Naive thymus-derived CD8-positive, alpha-beta T cell (primary cell): ENCODE data around the gene GDPD4. TPM values are rescaled to one million over a fixed set of nuclear protein-coding genes. Genes with fewer than 3 reads are reported as not detected.
"Not testable (repeated sequence)": the region's sequence is repeated elsewhere in the genome, so short reads cannot be mapped to it uniquely, and the experiment has no call there.

ENCODE experiments used
- ATAC-seq, 2 donors: fragments of 150-1000 bp; cut with Tn5 transposase in 1 of 2; sonication (Bioruptor Pico), chemical (Tn5 transposase) in 1 of 2; 1 replicate in 1 of 2; 2 replicates in 1 of 2; pipeline ENCODE4 v1.10.0; 2021; ENCODE audit warnings: mild to moderate bottlenecking in 2 of 2, moderate library complexity in 2 of 2
- POLR2A ChIA-PET: fragments of 350-600 bp; sonication (Branson Sonifier 250); formaldehyde crosslinking; loops from one replicate; lab custom pipeline; 2021; ENCODE audit warnings: antibody characterized with exemption; lab: Charles Lee
- DNase-seq, 10 donors: peaks; one replicate each; pipeline versions ENCODE4 v3.0.0 to v3.0.0-alpha.2; 2020 to 2022
- H3K27ac Mint-ChIP-seq, 10 donors: one replicate each; pipeline ENCODE4 v1.8.0; 2020 to 2022; ENCODE audit warnings: mild to moderate bottlenecking in 10 of 10, mixed read lengths in 10 of 10, moderate library complexity in 4 of 10, inconsistent platforms in 1 of 10
- H3K27me3 Mint-ChIP-seq, 5 donors: one replicate each; pipeline ENCODE4 v1.8.0; 2021 to 2022; ENCODE audit warnings: mixed read lengths in 5 of 5
- H3K36me3 Mint-ChIP-seq, 3 donors: one replicate each; pipeline ENCODE4 v1.8.0; 2020 to 2022; ENCODE audit warnings: mixed read lengths in 3 of 3, mild to moderate bottlenecking in 2 of 3, inconsistent platforms in 1 of 3
- H3K4me1 Mint-ChIP-seq, 4 donors: one replicate each; pipeline ENCODE4 v1.8.0; 2021 to 2022; ENCODE audit warnings: mixed read lengths in 4 of 4
- H3K4me3 Mint-ChIP-seq, 10 donors: one replicate each; pipeline ENCODE4 v1.8.0; 2020 to 2022; ENCODE audit warnings: mild to moderate bottlenecking in 10 of 10, mixed read lengths in 10 of 10, moderate library complexity in 6 of 10, inconsistent platforms in 1 of 10
- H3K9me3 Mint-ChIP-seq, 9 donors: one replicate each; pipeline ENCODE4 v1.8.0; 2020 to 2022; ENCODE audit warnings: mixed read lengths in 9 of 9, mild to moderate bottlenecking in 3 of 9, inconsistent platforms in 1 of 9, moderate library complexity in 1 of 9
- polyA plus RNA-seq, 3 donors: library from polyadenylated mRNA; unstranded; fragments of 300-500 nt; fragmentation: Illumina TruSeq; gene quantifications; one replicate each; pipeline ENCODE4 v1.2.3, GENCODE V29; 2021
- total RNA-seq, 8 experiments: library from RNA in 2 of 8; stranded (reverse) in 2 of 8; gene quantifications; one replicate each; pipeline ENCODE4 v1.2.3 and lab custom pipeline; 2021 to 2026

GDPD4 gene
- total and polyA plus RNA-seq, 5 experiments from 2014 or later, result not detected

DNA sequence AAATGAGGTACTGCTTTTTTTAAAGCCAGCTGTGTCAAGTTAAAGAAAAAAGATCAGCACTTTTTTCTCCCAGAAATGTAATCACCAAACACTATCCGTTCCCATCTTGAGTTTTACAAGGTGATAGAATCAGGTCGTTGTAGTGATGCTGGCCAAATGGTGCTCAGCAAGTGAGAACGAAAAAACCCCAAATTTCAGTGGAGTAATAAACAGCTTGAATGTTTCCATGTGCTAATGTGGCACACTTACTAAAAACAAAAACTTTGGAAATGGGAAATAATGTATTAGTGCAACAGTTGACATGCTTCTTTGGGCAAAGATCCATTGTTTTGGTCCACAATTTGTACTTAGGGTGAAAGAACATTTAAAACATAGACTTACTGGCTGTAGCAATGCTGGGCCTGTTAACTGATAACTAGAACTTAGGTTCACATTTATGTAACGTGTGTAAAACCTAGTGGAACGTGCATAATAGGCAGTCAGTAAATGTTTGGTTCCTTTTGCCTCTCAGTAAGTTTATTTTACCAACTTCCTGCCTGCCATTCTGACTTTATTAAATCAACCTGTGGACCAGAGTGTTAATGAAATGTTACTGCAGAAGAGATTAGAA lies 15.4 kb upstream of the GDPD4 start:
- Mint-ChIP-seq H3K4me1 (no peaks in the 10 kb centered on the region), H3K4me3 (no peak overlapping the region), H3K36me3 (peaks cover 0 to 5% (median 0%) of the 10 kb centered on the region in 3 donors), H3K27ac (no peak overlapping the region), H3K9me3 (no peaks in the 10 kb centered on the region), H3K27me3 (peaks cover 0 to 4% (median 2%) of the 10 kb centered on the region in 5 donors)
- POLR2A ChIA-PET, result no interaction called here
- no peak for ATAC-seq
- no peak for DNase-seq

DNA sequence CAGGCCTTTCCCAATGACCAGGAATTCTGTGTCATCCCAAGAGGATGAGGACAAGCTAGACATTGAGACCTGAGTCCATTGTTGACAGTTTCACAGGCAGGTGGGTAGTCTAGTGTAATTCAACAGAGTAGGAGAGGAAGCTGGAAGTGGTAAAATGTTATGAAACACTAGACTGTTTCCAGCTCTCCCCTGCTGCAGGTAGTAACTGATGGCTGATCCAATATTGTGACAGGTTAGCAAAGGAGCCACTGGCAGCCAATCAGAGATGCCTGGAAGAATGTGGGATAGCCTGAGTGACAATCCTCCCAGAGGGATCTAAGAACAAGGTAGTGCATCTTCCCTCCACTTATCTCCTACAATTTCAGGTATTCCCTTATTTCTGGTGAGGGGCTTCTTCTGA lies 10.6 kb upstream of the GDPD4 start:
- ATAC-seq, result no peak
- no peaks in the 10 kb centered on the region for H3K4me1 Mint-ChIP-seq
- H3K36me3 Mint-ChIP-seq, result no peaks in the 10 kb centered on the region
- H3K9me3 Mint-ChIP-seq, result no peaks in the 10 kb centered on the region
- POLR2A ChIA-PET, result no interaction called here
- H3K27ac Mint-ChIP-seq, result peak overlapping the region in 1 of 10 donors; percentile 25
- no peak for DNase-seq
- peaks cover 0 to 4% (median 3%) of the 10 kb centered on the region in 5 donors for H3K27me3 Mint-ChIP-seq
- no peak overlapping the region for H3K4me3 Mint-ChIP-seq

DNA sequence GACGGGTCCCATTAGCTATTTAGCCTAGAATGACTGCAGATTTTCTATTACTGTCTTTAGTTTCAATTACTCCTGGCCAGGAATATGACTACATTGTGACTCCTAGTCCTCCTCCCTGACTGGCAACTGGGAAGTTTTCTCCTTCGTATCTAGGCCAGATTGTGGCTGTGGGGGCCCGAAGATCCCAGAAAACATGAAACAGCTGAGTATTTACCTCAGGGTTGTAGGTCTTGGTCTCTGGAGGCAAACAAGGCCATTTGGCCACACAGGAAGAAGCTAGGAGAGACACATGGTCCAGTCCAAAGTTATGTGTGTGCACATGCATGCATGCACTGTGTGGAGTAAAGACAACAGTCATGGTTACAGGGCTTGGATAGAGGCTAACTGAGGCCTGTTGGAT lies 10.2 kb upstream of the GDPD4 start:
- H3K9me3 Mint-ChIP-seq, result no peaks in the 10 kb centered on the region
- H3K36me3 Mint-ChIP-seq, result no peaks in the 10 kb centered on the region
- H3K4me1 Mint-ChIP-seq, result no peaks in the 10 kb centered on the region
- POLR2A ChIA-PET, result no interaction called here
- DNase-seq (no peak), ATAC-seq (no peak)
- H3K4me3 Mint-ChIP-seq, result no peak overlapping the region
- H3K27ac Mint-ChIP-seq, result peak overlapping the region in 1 of 10 donors; percentile 25
- peaks cover 0 to 4% (median 3%) of the 10 kb centered on the region in 5 donors for H3K27me3 Mint-ChIP-seq

DNA sequence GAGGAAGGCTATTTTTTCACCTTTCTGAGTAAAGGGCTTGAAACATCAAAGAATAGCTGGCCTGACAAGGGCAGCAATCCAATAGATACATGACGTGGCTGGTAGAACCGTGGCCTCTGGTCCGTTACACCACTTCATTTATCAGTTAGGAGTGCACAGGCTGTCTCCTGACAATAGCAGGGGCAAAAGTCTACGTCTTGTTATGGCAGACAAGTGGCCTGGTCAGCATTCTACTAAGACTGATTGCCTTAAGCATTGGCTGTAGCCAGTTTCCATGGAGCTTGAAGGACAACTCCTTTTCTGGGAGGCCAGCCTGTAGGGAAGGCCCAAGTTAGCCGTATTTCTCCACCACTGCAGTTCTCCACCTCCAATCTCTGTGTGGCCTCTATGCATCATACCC lies 9.2 kb upstream of the GDPD4 start:
- POLR2A ChIA-PET, result no interaction called here
- Mint-ChIP-seq H3K27me3 (peaks cover 0 to 4% (median 3%) of the 10 kb centered on the region in 5 donors), H3K4me3 (no peak overlapping the region), H3K27ac (no peak overlapping the region), H3K4me1 (no peaks in the 10 kb centered on the region), H3K36me3 (no peaks in the 10 kb centered on the region), H3K9me3 (no peaks in the 10 kb centered on the region)
- ATAC-seq (no peak), DNase-seq (no peak)

DNA sequence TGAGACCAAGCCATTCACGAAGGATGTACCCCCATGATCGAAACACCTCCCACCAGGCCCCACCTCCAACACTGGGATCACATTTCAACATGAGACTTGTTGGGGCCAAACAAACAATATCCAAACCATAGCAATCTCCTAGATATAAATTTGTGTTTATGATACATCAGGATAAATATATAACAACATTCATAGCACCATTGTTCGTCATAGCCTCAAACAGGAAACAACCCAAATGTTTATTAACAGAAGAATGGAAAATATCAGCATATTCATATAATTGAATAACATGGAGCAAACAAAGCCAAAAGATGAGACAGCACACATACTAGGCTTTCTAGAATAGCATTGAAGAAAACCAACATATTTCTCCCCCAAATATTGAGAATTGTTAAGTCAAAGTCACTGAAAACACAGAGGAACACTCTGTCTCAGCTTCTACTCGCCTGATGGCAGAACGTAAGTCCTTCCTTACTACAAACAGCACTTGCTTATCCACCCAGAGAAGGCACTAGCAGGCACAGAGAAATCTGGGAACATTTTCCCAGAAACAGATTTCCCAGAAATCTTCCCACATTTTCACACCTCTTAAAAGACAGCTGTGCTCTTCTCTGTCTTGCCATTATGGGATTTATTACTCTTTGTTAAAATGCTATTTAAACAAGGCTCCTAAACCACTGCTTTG lies 8.1 kb upstream of the GDPD4 start:
- H3K9me3 Mint-ChIP-seq, result no peaks in the 10 kb centered on the region
- H3K4me3 Mint-ChIP-seq, result no peak overlapping the region
- no peaks in the 10 kb centered on the region for H3K36me3 Mint-ChIP-seq
- peaks cover 0 to 3% (median 2%) of the 10 kb centered on the region in 5 donors for H3K27me3 Mint-ChIP-seq
- POLR2A ChIA-PET, result no interaction called here
- DNase-seq, result no peak
- no peak overlapping the region for H3K27ac Mint-ChIP-seq
- ATAC-seq, result no peak
- no peaks in the 10 kb centered on the region for H3K4me1 Mint-ChIP-seq

DNA sequence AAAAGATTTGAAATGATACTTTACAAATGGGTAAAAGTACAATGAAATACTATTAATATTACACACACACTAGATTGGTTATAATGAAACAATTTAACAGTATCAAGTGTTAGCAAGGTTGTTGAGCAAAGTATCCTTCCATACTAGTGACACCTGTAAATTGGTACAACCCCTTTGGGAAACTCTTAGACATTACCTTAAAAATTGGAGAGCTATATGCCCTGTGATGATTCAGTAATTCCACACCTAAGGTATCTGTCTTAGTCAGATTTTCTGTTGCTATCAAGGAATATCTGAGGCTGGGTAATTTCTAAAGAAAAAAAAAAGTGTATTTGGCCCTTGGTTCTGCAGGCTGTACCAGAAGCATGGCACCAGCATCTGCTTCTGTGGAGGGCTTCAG lies 7.4 kb upstream of the GDPD4 start:
- Mint-ChIP-seq H3K36me3 (no peaks in the 10 kb centered on the region), H3K9me3 (no peaks in the 10 kb centered on the region), H3K27me3 (peaks cover 0 to 3% (median 2%) of the 10 kb centered on the region in 5 donors), H3K27ac (no peak overlapping the region), H3K4me3 (no peak overlapping the region), H3K4me1 (no peaks in the 10 kb centered on the region)
- no peak for ATAC-seq
- POLR2A ChIA-PET, result no interaction called here
- no peak for DNase-seq

DNA sequence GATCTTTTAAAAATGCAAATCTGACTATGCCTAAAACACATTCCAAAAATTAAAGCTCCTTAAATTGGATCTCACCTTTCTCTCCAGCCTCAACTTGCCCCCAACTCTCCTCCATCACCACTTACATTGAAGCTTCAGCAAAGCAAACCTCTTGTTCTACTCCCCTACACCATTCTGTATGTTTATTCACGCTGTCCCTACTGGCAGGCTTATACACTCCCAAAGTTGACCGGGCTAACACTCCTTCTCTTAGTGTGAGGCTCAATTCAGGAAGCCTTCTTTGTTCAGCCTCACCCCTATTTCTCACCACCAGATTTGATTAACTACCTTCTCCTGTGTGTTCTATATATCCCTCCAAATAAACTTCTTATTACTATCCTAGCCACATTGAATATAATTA lies 1.8 kb upstream of the GDPD4 start:
- no peak for ATAC-seq
- H3K27me3 Mint-ChIP-seq, result no peaks in the 10 kb centered on the region
- no peaks in the 10 kb centered on the region for H3K4me1 Mint-ChIP-seq

DNA sequence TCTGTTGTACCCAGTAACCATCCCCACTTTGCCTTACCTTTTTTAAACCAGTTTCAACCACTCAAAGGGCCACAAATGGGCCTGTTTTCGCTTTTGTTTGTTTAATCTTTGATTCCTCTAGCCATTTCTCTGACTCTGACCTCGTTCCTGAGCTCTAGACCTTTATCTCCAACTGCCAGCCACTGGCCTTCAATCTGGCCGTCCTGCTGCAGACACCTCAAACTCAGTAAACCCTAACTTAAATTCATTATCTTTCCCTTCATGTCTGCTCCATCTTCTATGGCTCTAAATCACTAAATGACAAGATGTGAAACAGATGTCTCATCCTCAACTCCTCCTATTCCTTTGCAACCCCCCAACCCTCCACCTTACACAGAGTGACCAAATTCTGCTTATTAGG lies 1.3 kb upstream of the GDPD4 start:
- ATAC-seq, result no peak
- H3K36me3 Mint-ChIP-seq, result no peaks in the 10 kb centered on the region

More for the DNA sequence above, 1.8 kb upstream of the GDPD4 start:
- POLR2A ChIA-PET, result no interaction called here
- Mint-ChIP-seq H3K27ac (no peak overlapping the region), H3K36me3 (no peaks in the 10 kb centered on the region), H3K9me3 (no peaks in the 10 kb centered on the region), H3K4me3 (no peak overlapping the region)
- DNase-seq, result no peak

DNA sequence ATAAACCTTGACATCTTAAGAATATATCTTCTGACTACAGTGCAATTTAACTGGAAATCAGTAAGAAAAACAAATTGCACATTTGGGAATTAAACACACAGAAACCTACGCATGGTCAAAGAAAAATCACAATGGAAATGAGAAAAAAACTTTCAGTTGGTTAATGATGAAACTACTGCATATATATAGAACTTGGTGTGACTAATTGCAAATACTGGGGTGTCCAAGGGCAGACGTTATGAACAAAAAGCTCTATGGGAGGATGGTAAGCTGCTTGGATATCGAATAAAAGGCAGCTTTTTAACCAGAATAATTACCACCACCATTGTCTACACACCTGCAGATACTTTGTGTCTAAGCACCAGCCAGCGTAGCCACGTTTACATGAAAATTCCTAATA lies 791 bp downstream of the GDPD4 start:
- H3K27me3 Mint-ChIP-seq, result no peaks in the 10 kb centered on the region
- ATAC-seq (no peak), DNase-seq (no peak)
- no peaks in the 10 kb centered on the region for H3K9me3 Mint-ChIP-seq
- no peaks in the 10 kb centered on the region for H3K4me1 Mint-ChIP-seq
- POLR2A ChIA-PET, result no interaction called here
- no peak overlapping the region for H3K27ac Mint-ChIP-seq
- no peak overlapping the region for H3K4me3 Mint-ChIP-seq
- no peaks in the 10 kb centered on the region for H3K36me3 Mint-ChIP-seq

More for the DNA sequence above, 1.3 kb upstream of the GDPD4 start:
- Mint-ChIP-seq H3K4me3 (no peak overlapping the region), H3K27ac (no peak overlapping the region), H3K27me3 (no peaks in the 10 kb centered on the region), H3K4me1 (no peaks in the 10 kb centered on the region), H3K9me3 (no peaks in the 10 kb centered on the region)
- no peak for DNase-seq
- POLR2A ChIA-PET, result no interaction called here

DNA sequence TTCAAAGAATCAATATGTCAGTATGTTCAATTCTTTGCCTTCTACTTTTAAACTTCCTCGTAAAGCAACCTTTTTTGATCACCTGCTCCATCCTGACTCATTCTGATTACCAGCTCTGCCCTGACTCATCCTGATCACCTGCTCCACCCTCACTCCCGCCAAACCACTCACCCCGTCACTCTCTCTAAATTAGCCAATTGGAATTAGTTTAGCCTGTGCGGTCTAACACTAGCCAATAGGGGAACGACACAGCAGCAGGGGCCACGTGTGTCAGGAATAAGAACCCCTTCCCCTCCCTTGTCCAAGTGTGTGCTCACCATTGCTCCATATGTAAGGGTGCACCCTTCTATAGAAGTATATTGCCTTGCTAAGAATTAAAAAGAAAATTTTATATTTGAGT lies 1.5 kb downstream of the GDPD4 start:
- H3K27me3 Mint-ChIP-seq, H3K4me1 Mint-ChIP-seq, POLR2A ChIA-PET: not testable (repeated sequence)

DNA sequence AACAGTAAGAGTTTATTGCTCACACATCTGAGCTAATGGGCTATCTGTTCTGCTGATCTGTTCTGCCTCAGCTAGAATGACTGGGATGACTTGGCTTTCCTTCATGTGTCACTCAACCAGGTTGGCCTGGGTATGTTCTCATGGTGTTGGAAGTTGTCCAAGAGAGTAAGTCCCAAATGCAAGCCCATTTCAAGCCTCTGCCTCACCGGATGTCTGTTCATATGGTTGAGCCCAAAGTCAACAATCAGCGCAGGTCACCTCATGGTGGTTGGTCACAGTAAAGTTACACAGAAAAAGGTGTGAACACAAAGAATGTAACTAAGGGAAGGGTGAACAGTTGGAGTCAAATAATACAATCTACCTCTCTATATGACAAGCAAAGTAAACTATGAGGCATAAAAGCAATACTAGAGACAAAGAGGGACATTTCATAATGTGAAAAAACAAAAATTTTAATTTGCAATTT lies 1.9 kb downstream of the GDPD4 start:
- no peaks in the 10 kb centered on the region for H3K4me1 Mint-ChIP-seq
- DNase-seq (no peak), ATAC-seq (no peak)
- H3K36me3 Mint-ChIP-seq, result peaks cover 0 to 1% (median 0%) of the 10 kb centered on the region in 3 donors
- peaks cover 0 to 1% (median 0%) of the 10 kb centered on the region in 5 donors for H3K27me3 Mint-ChIP-seq
- no peak overlapping the region for H3K27ac Mint-ChIP-seq
- POLR2A ChIA-PET, result no interaction called here
- no peak overlapping the region for H3K4me3 Mint-ChIP-seq
- H3K9me3 Mint-ChIP-seq, result peaks cover 0 to 1% (median 0%) of the 10 kb centered on the region in 9 donors

More for the DNA sequence above, 1.5 kb downstream of the GDPD4 start:
- not testable (repeated sequence) for H3K36me3 Mint-ChIP-seq, H3K9me3 Mint-ChIP-seq, H3K27ac Mint-ChIP-seq, ATAC-seq, H3K4me3 Mint-ChIP-seq, DNase-seq

DNA sequence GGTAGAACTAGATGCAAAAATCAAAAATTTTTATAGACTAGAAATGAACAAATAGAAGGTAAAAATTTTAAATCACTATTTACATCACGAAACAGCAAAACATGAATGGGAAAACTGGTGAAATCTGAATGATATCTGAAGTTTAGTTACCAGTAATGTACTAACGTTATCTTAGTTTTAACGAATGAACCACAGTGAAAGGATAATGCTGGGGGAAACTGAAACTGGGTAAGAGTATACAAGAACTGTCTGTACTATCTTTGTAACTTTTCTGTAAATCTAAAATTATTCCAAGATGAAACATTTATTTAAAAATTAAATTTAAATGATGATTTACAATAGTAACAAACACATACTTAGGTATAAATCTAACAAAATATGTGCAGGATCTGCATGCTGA lies 7.4 kb downstream of the GDPD4 start:
- no peaks in the 10 kb centered on the region for H3K4me1 Mint-ChIP-seq
- H3K27ac Mint-ChIP-seq, result no peak overlapping the region
- H3K4me3 Mint-ChIP-seq, result no peak overlapping the region
- POLR2A ChIA-PET, result no interaction called here
- H3K27me3 Mint-ChIP-seq, result peaks cover 0 to 12% (median 6%) of the 10 kb centered on the region in 5 donors
- H3K9me3 Mint-ChIP-seq, result peaks cover 0 to 14% (median 2%) of the 10 kb centered on the region in 9 donors
- peaks cover 0 to 5% (median 0%) of the 10 kb centered on the region in 3 donors for H3K36me3 Mint-ChIP-seq
- DNase-seq, result no peak
- no peak for ATAC-seq

DNA sequence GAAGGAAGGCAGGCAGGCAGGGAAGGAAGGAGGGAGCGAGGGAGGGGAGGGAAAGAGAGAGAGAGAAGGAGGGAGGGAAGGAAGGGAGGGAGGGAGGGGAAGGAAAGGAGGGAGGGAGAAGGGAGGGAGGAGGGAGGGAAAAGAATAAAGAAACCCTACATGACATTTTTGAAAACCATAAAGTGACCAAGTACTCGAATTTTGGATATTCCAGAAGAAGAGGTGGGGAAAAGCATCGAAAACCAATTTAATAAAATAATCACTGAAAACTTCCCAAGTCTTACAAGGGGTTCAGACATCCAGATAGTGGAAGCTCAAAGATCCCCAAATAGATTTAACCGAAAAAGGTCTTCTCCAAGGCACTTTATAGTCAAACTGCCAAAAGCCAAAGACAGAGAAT lies 11.7 kb downstream of the GDPD4 start:
- no peak for DNase-seq
- POLR2A ChIA-PET, result no interaction called here
- H3K27me3 Mint-ChIP-seq, result peaks cover 12 to 46% (median 28%) of the 10 kb centered on the region in 5 donors
- no peak overlapping the region for H3K4me3 Mint-ChIP-seq
- H3K4me1 Mint-ChIP-seq, result no peaks in the 10 kb centered on the region
- no peak for ATAC-seq
- no peak overlapping the region for H3K27ac Mint-ChIP-seq
- peaks cover 0 to 14% (median 2%) of the 10 kb centered on the region in 9 donors for H3K9me3 Mint-ChIP-seq
- H3K36me3 Mint-ChIP-seq, result peaks cover 0 to 5% (median 0%) of the 10 kb centered on the region in 3 donors
